CD4-positive, alpha-beta T cell treated with Interleukin-17A for 4 hours (primary cell): ENCODE data around the gene ERGIC1.
"Not testable (repeated sequence)": the region's sequence is repeated elsewhere in the genome, so short reads cannot be mapped to it uniquely, and the experiment has no call there.

ENCODE experiments used
- DNase-seq: peaks from one replicate; pipeline ENCODE4 v3.0.0-alpha.2; 2020; ENCODE audit warnings: mixed read lengths

The ERGIC1 gene

DNA sequence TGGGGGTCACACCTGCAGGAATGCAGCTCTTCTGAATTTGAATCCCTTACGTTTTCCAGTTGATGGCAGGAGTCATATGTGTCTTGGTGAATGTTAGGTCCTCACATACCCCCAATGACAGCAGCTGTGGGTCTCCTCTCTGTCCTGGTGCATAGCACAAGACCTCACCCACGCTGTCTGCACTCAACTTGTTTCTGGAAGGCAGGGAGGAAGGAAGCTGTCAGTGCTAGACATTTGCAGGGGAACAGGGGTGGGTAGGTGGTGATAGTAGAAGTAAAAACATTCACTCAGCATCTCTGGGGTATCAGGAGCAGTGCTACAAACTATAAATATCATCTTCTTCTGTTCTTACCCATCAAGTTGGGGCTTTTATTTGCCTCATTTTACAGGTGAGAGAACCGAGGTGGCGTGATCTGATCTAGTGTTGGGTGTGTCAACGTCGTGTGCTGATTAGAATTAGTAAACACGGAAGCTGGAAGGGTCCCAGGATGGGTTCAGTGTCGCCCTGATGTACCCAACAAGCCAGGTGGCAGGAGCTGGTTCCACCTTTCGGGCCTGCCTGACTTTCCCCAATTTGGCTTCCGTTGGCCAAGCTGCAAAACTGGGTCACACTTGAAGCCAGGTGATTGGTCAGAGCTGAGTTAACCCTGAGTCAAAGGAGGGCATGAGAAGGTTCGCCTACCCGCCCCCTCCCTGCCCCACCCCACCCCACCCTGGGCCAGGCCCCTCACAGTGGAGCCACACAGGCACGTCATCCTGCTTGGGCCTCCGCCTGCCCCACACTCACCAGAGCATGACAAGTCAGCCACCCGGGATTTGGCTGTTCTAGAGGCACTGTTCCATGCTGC is 15.8 kb downstream of the ERGIC1 start:
- DNase-seq = no peak

DNA sequence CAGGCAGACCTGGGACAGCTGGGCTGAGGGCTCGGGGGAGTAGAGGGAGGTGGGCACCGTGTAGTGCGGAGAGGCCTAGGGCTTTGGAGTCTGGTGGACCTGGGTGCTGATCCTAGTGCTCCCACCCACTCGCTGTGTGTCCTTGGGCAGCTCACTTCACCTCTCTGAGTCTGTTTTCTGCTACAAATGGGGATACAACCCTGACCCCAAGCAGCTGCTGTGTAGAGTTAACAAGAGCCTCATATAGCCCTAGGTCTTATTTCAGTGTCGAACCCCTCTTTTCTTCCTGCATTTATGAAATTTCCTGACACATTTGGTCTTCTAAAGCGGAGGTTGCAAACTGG is 16.4 kb downstream of the ERGIC1 start:
- DNase-seq = no peak

DNA sequence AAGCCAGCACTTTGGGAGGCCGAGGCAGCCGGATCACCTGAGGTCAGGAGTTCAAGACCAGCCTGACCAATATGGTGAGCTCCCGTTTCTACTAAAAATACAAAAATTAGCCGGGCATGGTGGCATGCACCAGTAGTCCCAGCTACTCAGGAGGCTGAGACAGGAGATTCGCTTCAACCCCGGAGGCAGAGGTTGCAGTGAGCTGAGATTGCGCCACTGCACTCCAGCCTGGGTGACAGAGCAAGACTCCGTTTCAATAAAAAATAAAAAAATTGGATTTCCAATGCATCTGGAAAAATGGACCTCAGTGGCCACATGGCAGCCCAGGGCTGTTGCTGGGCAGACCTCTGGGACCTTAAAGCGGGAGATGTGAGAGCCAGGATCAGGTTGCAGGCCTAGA is 17.2 kb downstream of the ERGIC1 start:
- not testable (repeated sequence) for DNase-seq

DNA sequence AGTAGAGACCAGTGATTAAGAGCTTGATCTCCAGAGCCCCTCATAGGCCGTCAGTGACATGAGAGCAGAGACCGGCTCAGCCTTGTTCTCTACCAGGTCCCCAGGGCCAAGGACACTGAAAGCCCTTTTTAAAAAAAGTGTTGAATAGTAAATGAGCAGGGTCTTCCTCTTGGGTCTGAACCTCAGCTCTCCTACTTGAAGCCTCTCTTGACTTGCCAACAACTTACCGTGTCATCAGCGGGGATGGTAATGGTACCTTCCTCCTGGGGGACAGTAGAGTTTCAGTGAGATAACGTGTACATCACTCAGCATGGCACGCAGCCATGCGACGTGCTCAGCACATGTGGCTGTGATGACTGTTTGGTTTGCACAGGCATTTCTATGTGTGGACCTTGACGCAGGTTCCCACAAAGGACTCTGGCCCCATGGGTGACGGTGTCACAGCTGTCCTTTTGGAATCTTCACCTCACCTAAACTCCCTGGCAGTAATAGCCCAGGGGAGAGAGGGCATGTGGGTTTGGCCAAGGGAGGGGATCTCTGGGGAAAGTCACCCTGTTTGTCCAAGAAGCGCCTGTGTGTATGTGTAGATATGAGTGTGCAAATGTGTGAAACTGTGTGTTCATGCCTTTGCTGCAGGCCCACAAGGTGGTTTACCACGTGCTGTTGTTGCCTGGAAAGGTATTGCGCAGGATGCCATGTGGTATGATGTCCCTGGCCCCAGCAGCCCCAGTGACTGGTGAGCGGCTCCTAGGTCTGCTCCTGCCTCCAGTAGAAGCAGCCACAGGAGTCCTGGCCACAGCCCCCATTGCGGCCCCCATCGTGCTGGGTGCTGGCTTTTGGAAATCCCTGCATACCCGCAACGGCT is 18.7 kb downstream of the ERGIC1 start:
- no peak for DNase-seq

DNA sequence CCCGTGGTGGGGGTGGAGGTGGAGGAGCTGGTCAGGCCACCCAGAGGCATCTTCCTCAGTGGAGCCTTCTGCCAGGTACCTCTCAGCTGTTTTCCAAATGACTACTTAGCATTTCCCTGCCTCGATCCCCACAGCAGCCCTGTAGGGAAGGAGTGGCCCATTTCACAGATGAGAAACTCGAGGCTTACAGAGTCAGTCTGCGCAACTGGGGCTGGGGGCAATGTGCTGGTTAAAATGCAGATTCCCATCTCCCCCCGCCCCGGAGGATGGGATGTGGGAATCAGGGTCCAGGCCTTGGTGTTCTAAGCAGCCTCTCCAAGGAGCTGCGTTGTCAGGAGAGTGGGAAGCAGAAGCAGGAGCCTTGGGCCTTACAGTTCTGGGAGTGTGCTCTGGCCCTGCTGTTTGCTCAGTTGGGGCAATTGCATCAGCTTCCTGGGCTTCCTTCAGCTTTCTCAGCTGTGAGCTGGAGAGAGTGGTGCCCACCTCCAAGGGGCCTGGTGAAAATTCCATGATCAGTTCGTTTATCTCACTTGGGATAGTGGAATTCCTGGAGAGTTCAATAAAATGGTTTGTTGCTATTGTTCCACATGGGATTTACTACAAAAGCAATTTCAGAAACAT is 19.4 kb downstream of the ERGIC1 start:
- DNase-seq = no peak

DNA sequence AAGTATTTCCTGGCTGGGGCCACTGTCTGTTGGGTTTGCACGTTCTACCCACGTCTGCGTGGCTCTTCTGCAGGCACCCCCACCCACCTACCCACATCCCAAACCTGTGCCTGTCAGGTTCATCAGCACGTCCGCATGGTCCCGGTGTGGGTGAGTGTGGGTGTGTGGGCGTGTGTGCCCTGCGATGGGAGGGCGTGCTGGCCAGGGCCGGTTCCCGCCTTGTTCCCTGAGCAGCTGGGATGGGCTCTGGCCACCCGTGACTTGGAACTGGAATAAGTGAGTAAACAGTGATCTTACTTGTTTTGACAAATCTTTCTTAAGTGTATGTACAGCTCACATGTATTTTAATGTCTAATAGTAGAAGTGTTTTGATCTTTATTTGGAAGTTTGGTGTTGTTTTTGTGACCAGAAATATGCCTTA is 20.4 kb downstream of the ERGIC1 start:
- no peak for DNase-seq

DNA sequence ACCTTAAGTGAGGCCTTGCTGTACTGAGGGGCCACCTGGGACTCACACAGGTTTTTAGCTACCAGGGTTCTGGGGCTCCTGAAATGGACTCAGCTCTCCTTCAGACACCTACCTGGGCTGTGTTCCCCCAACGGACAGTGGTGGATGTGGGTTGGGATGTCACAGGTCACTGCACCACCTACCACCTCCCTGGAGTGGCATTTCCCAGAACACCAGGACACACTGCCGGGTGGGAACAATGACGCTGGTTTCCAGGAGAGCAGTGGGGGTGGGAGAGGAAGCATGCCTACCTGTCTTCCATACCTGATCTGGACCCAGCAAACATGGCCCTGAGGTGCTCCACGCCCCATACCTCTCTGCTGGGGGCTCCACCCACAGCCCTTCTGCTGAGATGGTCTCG is 20.9 kb downstream of the ERGIC1 start:
- no peak for DNase-seq

DNA sequence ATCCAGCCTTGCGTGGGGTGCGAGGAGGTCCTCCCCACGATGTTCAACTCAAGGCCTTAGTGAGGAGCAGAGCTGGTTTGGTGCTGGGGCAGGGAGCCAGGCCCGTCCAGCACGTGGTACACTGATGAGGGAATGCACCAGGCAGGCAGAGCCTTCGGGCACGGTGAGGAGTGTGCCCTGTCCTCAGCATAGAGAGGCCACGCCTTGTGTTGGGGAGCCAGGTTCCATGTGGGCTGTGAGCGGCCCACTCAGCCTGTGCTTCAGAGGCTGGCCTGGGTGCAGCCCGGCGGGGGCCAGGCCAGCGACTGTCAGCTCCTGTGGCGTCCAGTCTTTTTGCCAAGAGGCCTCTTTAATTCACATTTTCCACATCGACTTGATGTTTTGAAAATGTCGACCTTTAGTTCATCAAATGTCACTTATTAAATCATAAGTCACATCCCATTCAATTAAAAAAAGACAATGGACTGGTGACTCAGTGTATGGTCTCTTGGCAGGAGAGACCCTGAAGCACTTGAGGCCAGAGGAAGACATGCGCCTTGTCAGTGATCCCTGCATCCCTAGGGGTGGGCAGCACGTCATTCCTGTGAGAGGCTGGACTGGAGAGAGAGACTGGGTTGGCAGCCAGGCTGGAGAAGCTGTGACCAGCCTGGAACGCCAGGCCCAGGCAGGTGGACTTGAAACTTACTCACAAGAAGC is 21.7 kb downstream of the ERGIC1 start:
- no peak for DNase-seq

DNA sequence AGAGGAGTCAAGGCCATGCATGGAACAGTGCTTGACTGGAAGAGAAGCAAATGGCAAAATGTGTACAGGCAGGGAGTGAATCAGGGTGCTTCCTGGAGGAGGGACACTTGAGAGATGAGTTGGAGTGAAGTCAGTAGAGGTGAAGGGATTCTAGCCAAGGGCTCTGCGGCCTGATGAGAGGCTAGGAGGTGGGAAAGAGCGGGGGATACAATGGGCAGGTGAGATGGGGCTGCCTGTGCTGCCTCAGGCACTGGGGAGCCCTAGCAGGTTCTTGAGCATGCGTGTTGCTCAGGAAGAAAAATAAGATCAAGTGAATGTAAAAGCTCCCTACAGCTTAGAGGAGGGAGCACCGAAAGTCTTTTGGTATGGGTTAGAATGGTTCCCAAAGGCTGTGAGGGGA is 22.3 kb downstream of the ERGIC1 start:
- no peak for DNase-seq

- DNase-seq = no peak
These were observed 23.9 kb downstream of the ERGIC1 start for GRCh38 chr5:172857982-172858381.

- no peak for DNase-seq
These were observed 24.5 kb downstream of the ERGIC1 start for GRCh38 chr5:172858511-172858989.

GRCh38 chr5:172858990-172859811 is 25.1 kb downstream of the ERGIC1 start:
- no peak for DNase-seq

GRCh38 chr5:172859966-172860365 is 25.9 kb downstream of the ERGIC1 start:
- DNase-seq = no peak

DNA sequence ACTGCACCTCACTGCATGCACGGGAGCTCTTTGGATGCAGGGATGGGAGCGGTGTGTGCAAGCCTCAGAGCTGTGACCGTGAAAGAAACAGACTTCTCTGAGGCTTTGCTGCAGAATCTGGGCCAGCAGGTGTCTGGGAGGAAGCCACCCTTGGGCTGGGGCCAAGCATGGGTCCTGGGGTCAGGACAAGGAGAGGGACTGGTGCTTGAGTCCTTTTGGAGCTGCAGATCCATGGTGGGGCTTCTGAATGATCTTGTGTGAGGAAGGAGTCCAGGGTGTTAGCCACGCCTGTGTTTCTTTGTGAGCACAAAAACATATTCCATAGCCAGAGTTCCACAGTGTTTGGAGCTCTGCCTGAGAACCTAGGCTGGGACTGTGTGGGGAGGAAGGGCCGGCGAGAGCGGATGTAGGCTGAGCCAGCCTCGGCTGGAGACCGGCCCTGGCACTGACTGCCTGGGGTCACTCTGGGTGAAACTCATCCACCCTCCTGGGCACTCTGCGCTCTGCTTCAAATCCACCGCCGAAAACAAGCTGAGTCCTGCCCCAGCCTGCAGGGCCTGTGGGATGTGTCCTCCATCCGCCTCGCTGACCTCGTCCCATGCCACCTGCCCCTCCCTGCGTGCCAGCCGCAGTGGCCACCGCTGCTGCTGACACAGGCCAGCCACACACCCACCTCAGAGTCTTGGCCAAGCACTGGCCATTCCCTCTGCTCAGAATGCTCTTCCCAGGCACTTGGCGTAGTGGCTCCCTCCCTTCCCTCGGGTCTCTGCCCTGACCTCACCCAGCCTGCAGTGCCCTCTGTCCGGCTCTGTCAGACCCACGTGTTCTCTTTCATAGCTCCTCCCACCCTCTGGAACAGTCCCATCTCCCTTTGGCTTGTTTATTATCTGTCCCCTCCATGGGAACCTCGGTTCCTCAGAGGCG is 26.7 kb downstream of the ERGIC1 start:
- no peak for DNase-seq

- no peak for DNase-seq
These were observed 27.4 kb downstream of the ERGIC1 start for GRCh38 chr5:172861461-172861860.

DNA sequence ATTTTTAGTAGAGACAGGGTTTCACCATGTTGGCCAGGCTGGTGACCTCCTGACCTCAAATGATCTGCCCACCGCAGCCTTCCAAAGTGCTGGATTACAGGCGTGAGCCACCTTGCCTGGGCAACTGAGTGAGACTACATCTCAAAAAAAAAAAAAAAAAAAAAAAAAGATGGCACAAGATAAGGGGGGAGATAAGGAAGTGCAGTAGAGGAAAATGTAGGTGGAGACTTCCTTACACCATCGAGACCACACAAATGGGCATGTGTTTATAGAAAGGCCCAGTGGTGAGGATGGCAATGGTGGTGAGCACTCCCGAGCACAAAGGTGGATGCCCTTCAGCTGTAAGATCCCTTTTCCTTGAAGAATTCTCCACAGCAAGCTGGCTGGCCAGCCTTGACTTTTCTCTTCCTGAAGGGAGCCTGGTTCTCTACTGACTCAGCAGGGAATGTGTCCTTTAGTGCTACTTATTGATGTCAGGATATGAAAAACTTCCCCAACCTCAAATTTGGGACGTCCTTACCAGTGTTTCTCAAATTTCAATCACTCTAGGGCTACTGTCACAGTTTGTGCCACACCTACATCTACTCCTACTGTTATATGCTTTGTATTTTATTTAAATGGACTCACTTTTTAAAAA is 28.2 kb downstream of the ERGIC1 start:
- DNase-seq = no peak

DNA sequence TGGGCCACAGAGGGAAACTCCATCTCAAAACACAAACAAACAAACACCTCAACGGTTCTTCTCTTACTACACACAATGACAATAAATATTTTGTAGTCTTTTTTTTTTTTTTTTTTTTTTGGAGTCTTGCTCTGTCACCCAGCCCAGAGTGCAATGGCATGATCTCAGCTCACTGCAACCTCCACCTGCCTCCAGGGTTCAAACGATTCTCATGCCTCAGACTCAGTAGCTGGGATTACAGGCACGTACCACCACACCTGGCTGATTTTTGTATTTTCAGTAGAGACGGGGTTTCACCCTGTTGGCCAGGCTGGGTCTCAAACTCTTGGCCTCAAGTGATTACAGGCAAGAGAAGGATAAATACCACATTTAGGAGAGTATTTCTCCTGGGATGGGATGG is 30.1 kb downstream of the ERGIC1 start:
- DNase-seq = not testable (repeated sequence)

- no peak for DNase-seq
These were observed 30.7 kb downstream of the ERGIC1 start for GRCh38 chr5:172864747-172865146.

- no peak for DNase-seq
These were observed 32.3 kb downstream of the ERGIC1 start for GRCh38 chr5:172866378-172866777.
